COLO668 (cell line): ENCODE measurements around the gene SVIL.
A peak's percentile ranks its signal among the peaks of the same experiment; 100 is the strongest.
"Not testable (repeated sequence)": the region's sequence is repeated elsewhere in the genome, so short reads cannot be mapped to it uniquely, and the experiment has no call there.

Experiments used
- DNase-seq: peaks from one replicate; lab custom pipeline; 2025; ENCODE audit not compliant: unreplicated experiment; lab: John Stamatoyannopoulos, UW

SVIL gene

GRCh38 chr10:29623797-29624196, 11.0 kb downstream of the SVIL start:
- DNase-seq = no peak

DNA sequence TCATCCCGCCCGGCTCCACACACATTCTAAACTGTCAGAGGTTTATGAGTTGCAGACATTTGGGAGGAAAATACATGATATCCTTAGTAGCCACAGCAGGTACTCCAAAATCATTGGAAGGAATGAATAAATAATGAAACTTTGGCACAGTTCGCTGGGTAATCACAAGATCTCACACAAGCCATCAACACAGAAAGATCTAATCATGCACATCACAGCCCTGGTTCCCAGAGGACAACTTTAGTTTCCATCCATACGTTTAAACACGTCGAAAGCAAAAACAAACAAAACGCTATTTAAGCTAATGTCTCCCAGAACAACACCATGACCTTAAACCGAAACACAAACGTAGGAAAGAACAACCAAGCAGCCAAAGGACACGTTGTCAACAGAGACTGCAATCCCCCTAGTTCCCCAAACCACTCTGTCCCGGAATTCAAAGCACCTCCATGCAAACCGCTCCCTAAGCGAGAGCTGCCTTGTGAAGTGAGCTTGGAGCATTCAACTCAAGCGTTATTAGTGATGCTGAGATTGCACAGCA, 12.3 kb downstream of the SVIL start:
- no peak for DNase-seq

GRCh38 chr10:29621161-29621560, 13.6 kb downstream of the SVIL start:
- DNase-seq = no peak

- no peak for DNase-seq
Observed at GRCh38 chr10:29620112-29620690, 14.6 kb downstream of the SVIL start.

- no peak for DNase-seq
Observed at GRCh38 chr10:29619241-29619669, 15.5 kb downstream of the SVIL start.

DNA sequence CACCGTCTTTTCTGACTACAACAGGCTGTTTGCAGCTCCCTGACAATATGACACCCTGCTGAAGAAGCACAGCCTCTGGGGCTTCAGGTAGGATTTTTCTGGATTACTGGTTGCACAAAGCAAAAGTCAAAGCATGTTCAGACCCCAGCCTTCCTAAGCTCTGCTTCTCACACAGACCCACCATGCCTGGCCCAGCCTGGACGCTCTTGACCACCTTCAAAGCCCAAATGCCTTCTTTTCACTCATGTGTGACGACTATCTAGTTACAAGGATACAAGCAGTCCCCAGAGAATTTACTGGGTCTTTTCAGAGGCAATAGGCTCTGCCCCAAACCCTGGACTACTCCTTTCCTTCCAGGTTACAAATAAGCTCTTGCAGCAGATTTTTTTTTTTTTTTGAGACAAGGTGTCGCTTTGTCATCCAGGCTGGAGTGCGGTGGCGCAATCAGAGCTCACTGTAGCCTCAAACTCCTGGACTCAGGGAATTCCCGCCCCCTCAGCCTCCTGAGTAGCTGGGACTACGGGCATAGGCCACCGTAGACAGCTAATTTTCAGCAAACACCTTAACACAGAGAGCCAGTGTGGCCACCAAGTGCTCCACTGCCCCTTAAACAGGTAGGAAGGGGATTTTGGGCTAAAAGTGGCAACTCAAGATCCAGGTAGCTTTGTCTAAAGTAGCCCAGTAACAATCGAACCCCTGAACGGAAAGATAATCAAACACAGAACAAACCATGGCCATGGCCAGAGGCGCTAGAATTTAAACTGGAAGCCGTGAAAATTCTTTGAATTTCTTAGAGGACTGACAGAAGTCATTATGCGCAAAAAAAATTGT, 16.2 kb downstream of the SVIL start:
- peak; percentile 7 for DNase-seq

- no peak for DNase-seq
Observed at GRCh38 chr10:29617880-29618340, 16.9 kb downstream of the SVIL start.

DNA sequence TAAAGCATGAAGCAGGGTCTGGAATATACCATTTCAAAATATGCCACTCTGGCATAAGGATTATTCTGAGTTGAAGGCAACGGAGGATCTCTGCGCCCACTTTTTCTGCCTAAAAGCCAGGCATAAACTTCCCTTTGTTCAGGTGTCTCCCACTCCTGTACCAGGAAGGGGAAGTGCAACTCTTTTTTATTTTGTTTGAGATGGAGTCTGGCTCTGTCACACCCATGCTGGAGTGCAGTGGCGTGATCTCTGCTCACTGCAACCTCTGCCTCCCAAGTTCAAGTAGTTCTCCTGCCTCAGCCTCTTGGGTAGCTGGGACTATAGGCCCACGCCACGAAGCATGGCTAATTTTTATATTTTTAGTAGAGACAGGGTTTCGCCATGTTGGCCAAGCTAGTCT, 18.2 kb downstream of the SVIL start:
- no peak for DNase-seq

DNA sequence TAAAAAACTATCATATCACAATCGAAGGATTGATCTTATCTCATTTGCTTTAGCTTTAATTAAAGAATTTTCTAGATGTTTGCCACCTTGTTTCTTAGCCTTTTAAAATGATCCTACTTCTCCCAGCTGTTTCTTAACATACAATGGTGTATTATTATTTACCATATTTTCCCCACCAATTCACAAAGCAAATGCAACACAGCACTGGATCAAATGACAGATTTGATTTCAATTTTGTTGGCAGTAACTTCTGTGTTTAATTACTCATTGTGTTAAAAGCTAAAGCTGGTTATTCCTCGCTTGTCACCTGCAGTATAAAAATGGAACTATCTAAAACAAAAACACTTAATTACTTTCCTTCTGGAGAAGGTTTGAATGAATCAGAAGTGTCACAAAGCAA, 19.6 kb downstream of the SVIL start:
- DNase-seq = no peak

DNA sequence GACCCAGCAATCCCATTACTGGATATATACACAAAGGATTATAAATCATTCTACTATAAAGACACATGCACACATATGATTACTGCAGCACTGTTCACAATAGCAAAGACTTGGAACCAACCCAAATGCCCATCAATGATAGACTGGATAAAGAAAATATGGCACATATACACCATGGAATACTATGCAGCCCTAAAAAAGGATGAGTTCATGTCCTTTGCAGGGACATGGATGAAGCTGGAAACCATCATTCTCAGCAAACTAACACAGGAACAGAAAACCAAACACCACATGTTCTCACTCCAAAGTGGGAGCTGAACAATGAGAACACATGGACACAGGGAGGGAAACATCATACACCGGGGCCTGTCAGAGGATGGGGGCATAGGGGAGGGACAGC, 20.5 kb downstream of the SVIL start:
- not testable (repeated sequence) for DNase-seq

- no peak for DNase-seq
Observed at GRCh38 chr10:29613791-29614190, 21.0 kb downstream of the SVIL start.

GRCh38 chr10:29613196-29613595, 21.6 kb downstream of the SVIL start:
- no peak for DNase-seq

- no peak for DNase-seq
Observed at GRCh38 chr10:29612657-29613056, 22.1 kb downstream of the SVIL start.

DNA sequence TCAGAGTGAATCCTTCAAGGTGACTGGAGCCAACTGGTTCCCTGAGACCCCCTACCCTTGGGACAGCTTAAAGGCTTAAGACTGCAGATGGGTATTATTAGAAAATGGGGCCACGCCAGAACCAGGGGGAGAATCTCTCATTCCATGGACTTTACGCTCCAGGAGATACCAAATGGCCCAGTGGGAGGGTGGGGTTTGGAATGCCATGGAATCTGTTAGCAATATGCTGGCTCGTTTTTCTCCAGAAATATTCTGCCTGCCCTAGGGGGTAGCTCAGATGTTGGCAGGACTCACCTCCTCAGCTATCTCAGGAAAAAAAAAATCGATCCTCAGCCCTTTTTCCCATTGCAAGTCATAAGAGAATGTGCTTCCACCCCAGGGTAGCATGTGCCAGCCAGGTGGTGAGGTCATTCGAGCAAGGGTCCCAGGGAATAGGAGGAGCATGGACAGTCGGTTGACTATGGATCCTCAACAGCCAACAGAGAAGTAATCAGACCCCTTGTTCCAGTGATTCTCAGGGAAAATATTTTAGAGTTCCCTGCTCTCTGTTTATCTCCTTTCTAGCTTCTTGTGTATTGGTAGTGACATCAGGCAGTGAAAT, 22.9 kb downstream of the SVIL start:
- DNase-seq = no peak

DNA sequence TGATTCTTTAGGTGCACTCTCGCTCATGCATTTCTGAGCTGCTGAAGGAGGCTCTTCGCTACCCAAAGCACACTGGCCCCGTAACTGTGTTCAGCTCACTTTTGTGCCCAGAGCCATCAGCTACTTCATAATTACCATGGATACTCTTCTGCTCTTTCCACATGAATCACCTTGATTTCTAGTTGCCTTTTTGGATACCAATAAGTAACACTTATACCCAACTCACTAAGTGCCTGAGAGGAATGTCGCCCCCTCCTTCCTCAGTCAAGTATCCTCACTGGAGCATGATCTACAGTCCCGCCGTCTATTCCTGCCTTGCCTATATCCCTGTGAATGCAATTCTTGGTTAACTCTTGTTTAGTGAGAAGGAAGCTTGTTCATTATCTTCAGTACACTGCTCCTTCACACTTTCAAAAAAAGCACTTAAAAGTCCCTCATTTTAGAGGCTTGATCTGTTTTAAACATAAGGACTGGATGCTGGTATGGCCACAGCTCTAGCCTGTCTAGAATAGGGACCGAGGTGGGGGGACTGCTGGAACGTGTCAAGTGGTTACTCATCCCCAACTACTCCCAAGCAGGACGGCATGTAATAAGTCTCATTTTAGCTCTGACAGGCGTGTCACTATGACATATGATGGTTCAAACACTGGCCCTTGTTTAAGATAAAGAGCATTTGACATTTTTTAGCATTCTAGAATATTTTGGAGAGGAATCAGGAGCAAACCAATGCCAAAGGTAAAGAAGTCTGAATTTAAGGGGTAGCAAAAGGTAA, 23.7 kb downstream of the SVIL start:
- no peak for DNase-seq

DNA sequence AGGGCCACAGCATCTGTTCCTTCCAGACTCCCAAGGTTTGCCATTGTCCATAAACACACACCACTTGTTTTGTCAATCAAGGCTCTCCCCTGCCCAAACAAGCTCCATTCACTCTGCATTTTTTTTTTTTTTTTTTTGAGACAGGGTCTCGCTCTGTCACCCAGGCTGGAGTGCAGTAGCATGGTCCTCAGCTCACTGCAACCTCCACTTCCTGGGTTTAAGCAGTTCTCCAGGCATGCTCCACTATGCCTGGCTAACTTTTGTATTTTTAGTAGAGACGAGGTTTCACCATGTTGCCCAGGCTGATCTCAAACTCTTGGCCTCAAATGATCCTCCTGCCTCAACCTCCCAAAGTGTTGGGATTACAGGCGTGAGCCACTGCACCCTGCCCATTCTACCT, 24.4 kb downstream of the SVIL start:
- DNase-seq = not testable (repeated sequence)

DNA sequence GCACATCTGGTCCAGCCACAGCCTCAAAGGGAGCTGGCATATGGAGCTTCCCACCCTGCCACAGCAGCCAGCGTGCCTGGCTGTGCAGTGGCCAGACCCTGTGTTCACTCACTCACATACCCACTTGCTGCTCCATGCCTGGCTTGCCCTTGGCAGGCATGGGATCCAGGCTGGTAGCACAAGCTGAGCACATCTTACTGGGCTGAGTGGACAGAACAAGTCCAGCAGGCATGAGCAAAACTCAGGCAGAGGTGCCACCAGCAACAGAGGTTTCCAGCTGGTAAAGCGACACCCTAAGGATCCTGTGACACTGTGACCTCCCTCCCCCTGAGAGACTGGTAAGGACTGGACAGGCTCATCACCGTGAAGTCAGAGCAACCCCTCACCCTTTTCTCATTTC, 25.1 kb downstream of the SVIL start:
- no peak for DNase-seq

GRCh38 chr10:29608476-29609301, 26.1 kb downstream of the SVIL start:
- no peak for DNase-seq

DNA sequence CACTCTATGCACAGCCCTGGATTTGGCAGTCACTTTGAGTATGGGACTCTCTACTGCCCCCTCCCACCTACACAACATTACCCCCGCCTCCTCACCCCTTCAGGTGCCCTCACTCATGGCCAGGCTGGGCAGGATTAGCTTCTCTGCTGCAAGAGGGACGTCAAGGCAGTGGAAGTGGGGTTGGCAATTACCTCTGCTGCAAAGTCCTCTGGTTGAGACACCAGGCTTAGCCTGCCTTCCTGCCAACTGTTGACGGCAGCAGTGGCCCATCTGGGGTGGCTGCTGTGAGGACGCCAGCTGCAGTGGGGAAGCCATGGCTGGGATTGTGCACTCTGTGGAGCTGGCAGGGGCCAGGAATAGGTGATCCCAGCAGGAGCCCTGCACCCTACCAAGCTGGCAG, 26.7 kb downstream of the SVIL start:
- no peak for DNase-seq

- DNase-seq = no peak
Observed at GRCh38 chr10:29607576-29607975, 27.2 kb downstream of the SVIL start.
